Pons (tissue), 1 donor: ENCODE data around the gene B3GALT4.
"Not testable (repeated sequence)": the region's sequence is repeated elsewhere in the genome, so short reads cannot be mapped to it uniquely, and the experiment has no call there.

Source experiments
- DNase-seq: peaks from one replicate; pipeline ENCODE4 v3.0.0-alpha.2; 2016; ENCODE audit warnings: low spot score

B3GALT4 gene

GRCh38 chr6:33276864-33277662 is at the start of gene B3GALT4:
B3GALT4 (plus strand) TSS chr6:33277123; CDS start chr6:33277420, 297 bp downstream.
- no peak for DNase-seq

DNA sequence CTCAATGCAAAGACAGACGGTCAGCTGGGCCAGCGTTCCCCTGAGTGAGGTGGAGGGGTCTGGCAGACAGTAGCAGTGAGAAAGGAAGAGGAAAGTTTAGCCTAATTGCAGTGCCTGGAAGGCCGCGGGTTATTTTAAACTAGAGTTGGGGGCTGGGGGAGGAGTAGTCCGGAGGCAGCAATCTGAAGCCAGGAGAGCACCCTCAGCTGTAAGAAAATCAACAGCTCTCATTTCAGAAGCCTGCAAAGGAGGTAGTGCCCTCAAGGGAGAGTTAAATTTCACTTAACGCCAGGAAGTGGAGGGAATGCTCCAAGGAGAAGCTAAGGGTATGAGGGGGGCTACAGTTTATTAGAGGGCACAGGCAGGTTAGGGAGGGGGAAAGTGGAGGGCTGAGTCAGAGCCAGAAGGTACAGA is 41.7 kb upstream of the B3GALT4 start:
- no peak for DNase-seq

DNA sequence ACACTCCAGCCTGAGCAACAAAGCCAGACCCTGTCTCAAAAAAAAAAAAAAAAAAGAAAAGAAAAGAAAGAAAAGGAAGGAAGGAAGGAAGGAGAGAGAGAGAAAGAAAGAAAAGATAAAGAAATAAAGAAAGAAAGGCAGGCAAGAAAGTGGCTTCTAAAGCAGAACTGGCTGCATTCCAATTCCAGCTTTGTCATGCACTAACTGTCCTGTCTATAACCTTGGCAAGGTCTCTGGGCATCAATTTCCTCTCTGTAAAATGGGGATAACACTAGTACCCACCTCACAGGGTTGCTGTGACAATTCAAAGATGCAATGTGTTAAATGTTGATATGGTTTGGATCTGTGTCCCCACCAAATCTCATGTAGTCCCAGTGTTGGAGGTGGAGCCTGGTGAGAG is 40.6 kb upstream of the B3GALT4 start:
- DNase-seq, result no peak

- no peak for DNase-seq
Measured at GRCh38 chr6:33236852-33237251, 40.1 kb upstream of the B3GALT4 start.

DNA sequence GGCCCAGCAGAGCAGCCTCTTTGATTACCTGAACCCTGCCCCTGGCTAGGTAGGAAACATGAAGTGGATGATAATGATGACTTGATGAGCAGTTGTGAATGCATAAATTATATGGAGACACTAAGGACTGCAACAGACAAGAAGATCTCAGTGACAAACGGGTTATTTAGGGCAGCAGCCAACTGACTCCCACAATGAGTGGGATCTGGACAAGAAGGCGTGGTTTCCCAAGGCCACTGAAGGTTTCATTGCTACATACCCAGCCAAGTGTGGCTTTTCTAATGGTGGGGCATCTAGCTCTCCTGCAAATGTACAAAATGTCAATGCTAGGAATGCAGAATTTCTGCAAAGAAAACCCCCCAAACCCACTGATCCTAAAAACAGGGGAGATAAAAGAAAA is 39.2 kb upstream of the B3GALT4 start:
- no peak for DNase-seq

- no peak for DNase-seq
Measured at GRCh38 chr6:33241968-33242367, 35.0 kb upstream of the B3GALT4 start.

DNA sequence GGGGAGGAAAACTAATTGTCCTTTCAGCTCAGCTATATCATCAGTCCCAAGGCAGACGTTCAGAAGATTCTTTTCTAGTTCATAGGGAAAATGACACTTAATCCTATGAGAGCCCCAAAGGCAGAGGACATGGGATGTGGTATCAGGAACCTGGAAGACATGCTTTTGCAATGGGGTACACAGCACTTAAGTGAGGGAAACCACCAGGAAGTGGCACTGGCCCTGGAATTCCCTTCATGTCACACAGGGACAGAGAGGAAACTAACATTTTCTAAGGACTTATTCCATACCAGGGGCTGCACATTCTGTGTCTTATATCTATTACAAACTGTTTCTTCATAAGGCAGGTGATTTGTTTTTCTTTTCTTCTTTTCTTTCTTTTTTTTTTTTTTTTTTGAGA is 33.4 kb upstream of the B3GALT4 start:
- DNase-seq, result no peak

DNA sequence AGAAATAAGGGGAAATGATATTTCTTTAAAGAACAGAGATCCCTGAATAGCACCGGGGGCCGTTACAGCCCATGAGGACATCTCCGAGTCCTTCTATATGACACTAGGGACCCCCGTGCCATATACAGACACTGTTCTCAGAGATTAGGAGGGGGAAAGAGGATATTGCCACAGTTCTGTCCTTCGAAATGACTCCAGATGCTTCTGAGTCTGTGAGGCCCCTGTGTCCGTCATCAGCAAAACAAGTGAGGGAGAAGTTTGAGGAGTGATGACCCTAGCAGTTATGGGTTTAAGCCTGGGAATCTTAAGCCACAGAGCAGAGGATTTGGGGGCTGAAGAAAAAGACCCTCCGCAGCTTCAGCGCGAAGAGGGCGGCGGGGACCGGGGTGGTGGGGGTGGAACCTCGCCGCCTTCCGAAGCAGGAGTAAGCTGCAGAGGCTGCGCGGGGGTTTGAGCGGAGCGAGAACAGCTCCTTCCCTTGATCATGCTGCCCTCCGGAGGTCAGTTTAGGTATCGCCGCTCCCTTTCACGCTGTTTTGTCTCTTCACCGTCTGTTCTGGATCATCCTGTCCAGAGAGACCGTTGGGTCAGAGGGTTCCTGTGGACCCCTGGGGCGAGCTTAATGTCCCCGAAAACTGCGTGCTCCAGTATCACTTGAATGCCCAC is 28.8 kb upstream of the B3GALT4 start:
- peak; percentile 87 for DNase-seq

DNA sequence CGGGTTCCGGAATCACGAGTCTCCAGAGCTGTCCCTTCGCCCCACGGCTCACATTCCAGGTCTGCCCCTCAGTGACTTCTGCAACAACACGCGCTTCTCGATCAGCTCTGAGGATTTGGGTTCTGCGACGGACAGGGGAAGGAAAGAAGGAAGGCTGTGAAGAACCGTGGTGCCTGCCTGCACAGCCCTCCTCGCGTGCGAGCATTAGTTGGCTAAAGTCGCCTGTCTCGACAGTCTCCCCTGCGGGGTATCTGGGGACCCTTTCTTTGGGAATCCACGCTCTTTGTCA is 28.3 kb upstream of the B3GALT4 start:
- no peak for DNase-seq

- peak; percentile 99 for DNase-seq
Measured at GRCh38 chr6:33248932-33249731, 27.8 kb upstream of the B3GALT4 start.

DNA sequence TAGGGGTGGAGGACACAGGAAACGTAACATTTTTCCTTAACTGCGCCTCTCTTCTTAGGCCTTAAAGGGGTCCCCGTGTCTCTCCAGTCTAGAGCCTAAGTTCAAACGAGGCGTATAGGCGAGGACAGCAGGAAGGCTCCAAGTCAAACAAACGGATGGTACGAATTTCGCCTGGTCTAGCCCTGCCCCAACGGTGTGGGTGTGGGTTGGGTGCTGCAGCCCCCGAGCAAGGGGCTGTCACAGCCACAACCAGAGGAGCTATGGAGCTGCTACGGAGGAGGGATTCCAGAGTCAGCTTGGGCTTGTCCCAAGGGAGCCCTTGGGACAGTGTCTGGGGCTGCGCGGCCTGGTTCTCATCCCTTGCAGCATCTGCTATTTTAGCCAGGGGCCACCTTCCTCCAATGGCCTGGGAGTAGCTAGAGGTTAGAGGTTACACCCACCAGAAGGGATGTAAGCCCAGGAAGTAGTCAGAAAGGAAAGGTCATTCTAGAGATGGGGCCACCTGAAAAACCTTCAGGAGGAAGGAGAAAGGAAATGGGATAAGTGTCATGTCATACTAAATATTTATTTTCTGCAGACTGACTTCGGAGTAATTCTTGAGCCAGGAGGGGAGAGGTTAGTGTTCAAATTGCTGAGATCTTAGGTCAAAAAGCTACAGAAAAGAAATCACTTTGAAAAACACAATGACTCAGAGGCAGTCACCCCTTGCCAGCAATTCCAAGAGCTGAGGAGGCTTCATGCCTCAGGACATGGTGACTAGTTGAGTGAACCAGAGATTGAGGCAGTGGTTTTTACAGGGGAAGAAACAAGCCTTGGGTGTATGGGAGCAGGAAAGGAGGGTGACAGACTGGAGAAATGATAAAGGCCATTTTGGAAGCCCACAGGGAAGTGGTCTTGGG is 26.9 kb upstream of the B3GALT4 start:
- no peak for DNase-seq

GRCh38 chr6:33250731-33251130 is 26.2 kb upstream of the B3GALT4 start:
- no peak for DNase-seq

DNA sequence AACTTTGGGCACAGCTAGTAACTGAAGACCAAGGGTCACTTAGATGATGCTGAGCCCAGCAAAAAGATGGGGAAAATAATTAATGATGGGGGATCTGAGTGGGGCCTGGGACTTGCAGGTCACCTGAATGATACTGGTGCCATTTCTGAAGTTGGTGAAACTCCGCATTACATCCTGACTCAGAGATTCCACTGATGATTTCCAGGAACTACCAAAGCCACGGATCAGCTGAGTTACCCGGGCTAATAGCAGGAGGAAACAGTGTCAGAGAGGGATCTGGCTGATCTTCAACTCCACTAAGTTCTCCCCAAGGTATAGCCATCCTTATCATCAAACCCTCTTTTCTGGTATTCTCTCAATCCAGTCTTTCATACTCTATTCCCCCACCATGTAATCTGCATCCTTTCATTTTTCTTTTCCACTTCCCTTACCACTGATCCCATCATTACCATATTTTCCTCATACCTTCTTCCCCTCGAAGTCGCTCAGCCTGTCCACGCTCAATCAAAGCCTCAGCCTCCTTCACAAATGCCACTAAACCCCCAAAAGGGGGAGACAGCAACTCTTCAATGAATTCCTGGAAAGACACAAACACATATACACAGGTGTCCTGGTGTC is 25.4 kb upstream of the B3GALT4 start:
- no peak for DNase-seq

DNA sequence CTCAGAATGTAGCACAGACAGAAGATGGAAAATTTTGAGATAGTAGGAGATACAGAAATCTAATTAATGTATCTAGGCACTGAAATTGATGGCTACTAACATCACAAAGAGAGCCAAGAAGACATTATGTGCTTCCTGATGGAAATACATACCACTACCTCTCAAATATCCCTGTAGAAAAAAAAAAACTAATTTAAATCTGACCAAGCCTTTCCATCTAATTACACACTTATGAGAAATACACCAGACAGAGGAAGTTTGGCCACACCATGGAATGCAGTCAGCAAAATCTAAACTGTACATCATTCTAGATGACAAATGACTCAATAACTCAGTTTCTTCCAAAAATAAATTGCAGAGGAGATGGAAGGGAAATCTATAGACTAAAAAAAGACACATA is 24.2 kb upstream of the B3GALT4 start:
- no peak for DNase-seq

DNA sequence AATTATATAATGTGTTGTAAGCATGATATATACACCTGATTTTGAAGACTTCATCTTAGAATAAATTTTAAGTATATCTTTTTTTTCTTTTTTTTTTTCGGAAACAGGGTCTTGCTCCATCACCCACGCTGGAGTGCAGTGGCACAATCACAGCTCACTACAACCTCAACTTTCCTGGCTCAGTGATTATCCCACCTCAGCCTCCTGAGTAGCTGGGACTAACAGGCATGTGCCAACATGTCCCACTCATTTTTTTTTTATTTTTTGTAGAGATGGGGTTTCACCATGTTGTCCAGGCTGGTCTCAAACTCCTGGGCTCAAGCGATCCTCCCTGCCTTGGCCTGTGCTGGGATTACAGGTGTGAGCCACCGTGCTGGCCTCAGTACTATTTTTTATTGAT is 22.3 kb upstream of the B3GALT4 start:
- DNase-seq, result no peak

GRCh38 chr6:33259032-33259431 is 17.9 kb upstream of the B3GALT4 start:
- no peak for DNase-seq

GRCh38 chr6:33262490-33262889 is 14.4 kb upstream of the B3GALT4 start:
- not testable (repeated sequence) for DNase-seq

DNA sequence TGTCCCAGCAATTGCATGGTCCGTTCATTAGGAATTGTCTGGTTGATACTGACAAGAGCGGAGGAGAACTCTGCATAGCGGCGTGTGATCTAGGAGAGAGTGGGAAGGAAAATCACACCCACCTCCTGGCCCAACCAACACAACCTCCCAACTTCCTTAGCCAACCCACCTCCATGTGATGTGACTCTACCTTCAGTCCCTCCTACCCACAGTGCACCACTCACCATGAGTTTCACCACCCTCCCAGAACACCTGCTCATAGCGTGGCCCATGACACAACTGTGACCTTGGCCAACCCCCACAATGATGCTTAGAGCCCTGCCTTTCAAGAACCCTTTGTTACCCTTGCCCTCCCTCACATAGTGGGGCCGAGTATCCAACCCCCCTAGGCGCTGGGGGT is 12.9 kb upstream of the B3GALT4 start:
- DNase-seq, result no peak

GRCh38 chr6:33271117-33271467 is 5.8 kb upstream of the B3GALT4 start:
- DNase-seq, result no peak

GRCh38 chr6:33271468-33272274 is 5.3 kb upstream of the B3GALT4 start, which contains the start of the genes RPS18 and VPS52:
RPS18 (plus strand) TSS chr6:33272075; CDS start chr6:33272120, 45 bp downstream.
VPS52 (minus strand) TSS chr6:33271876; CDS start chr6:33271675, 201 bp downstream.
- peak; percentile 100 for DNase-seq
